Stimulated activated naive CD4-positive, alpha-beta T cell treated with Interleukin-2 at 50 U/mL for 16 hours (primary cell): Measurements from ENCODE around the gene SYT8.

Source experiments
- DNase-seq: peaks from one replicate; lab custom pipeline; 2025; lab: John Stamatoyannopoulos, UW

Gene SYT8

GRCh38 chr11:1860108-1860507 lies 25.3 kb downstream of the SYT8 start:
- no peak for DNase-seq

- no peak for DNase-seq
Measured at GRCh38 chr11:1861435-1862411, 26.9 kb downstream of the SYT8 start.

DNA sequence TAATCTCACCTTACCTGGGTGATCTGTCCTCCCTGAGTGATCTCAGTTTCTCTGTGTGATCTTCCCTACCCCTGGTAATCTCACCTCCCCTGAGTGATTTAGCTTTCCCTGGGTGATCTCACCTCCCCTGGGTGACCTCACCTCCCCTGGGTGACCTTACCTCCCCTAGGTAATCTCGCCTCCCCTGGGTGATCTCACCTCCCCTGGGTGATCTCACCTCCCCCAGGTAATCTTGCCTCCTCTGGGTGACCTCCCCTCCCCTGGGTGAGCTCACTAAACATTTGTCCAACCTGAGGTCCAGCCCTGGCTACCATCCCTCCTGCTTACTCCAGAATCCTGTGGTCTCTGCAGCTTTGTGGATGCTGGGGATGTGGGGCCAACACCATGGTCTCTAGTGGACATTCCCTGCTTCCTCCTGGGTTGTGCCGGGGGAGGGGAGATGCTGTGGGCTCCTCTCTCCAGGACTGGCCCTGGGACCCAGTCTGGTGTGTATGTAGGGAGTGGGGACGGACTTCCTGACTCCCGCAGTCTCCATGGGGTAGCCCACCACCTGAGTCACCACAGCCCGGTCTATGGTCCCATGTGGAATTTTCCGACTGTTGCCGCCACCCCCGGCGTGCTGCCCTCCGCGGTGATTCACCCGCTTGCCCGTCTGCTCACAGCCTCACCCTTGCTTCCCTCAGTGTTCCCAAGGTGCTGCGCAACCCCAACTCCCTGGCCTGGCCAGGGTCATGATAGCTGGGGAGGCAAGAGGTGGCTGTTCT lies 28.0 kb downstream of the SYT8 start:
- no peak for DNase-seq

GRCh38 chr11:1863352-1864216 lies 28.8 kb downstream of the SYT8 start:
- no peak for DNase-seq

DNA sequence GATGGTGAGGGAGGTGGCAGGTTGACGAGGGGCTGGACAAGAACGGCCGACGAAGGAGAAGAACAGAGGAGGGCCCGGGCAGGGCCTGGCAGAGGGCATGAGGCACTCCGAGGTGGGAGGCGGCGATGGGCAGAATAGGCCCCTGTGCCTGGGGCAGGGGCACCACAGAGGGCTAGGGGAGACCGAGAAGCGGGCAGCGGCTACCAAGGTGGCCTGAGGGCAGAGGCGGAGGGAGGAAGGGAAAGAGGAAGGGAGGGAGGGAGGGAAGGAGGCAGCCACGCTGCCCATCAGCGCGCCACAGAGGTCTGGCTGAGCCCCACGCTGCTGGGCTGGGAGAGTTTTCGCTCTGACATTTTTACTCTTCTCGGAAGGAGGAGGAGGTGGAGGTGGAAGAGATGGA lies 29.4 kb downstream of the SYT8 start:
- no peak for DNase-seq

- DNase-seq, result no peak
Measured at GRCh38 chr11:1864831-1865665, 30.3 kb downstream of the SYT8 start.

GRCh38 chr11:1866226-1866625 lies 31.4 kb downstream of the SYT8 start:
- DNase-seq, result no peak

- DNase-seq, result no peak
Measured at GRCh38 chr11:1866776-1867175, 32.0 kb downstream of the SYT8 start.

DNA sequence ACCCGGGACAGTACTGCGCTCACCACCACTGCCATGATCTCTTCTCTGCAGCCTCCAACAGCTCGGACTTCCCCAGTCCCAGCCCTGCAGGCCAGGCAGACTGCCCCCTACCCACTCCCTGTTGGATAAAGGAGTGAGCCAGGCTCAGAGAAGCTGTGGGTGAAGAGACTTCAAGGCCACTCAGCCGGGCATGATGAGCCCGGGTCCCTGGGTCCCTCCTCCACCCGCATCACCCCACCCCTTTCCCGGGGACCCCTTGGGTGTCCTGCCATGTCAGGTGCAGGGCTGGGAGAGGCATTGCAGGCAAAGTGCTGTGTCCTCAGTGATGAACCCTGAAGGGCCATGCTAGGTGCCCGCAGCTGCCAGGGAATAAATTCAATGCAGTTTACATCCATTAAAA lies 32.6 kb downstream of the SYT8 start:
- no peak for DNase-seq

DNA sequence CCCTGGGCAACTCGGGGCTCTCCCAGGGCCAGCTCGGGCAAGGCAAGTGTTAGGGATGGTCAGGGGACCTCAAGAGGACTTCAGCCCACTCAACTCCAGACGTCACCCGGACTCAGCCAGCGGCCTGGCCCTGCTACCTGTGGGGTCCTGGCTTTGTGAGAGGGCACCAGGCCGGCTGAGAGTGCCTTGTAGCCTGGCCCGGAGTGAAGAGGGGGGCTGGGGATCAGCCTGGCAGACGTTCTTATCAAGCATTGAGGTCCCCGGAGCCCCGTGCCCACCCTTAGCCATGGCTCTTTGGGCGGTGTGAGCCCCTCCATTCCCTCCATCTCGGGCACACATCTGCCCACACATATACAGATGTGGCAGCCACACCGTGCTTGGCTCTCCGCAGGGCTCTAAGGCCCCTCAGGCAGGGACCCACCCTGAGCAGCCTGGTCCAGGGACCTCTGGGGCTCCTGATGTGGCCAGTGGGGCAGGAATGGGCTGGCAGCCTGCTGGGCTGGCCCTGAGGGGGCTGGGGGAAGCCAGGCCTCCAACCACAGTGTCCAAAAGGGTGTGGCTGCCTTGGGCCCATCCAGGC lies 33.4 kb downstream of the SYT8 start:
- DNase-seq, result no peak

DNA sequence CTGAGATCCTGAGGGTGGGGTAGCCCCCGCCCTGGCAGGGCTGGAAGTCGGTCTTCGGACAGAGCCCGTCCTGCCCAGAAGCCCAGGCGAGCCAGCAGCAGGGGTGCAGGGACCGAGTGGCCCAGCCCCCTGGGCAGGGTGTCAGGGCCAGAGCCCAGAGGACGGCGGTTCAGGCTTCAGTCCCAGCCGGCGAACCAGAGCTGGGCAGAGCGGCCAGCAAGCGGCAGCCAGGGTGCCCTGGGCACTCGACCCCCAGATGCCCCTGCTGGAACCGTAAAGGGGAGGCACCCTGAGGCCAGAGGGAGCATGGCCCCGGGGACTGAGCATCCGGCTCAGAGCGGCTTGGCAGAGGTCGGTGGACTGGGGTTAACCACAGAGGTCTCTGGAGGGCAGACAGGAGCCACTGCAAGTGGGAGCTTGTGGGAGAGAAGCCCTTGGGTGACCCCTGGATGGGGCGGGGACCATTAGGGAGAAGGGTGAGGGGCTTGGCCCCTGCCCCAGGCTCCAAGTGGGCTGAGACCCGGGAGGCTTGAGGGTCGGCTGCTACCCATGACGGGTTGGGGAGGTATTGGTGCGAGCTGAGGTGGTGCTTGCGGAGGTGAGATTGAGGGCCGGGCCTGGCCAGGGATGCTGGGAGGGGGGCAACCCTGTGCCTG lies 34.0 kb downstream of the SYT8 start:
- no peak for DNase-seq

- no peak for DNase-seq
Measured at GRCh38 chr11:1869427-1870325, 34.9 kb downstream of the SYT8 start.

GRCh38 chr11:1870326-1870696 lies 35.5 kb downstream of the SYT8 start:
- no peak for DNase-seq

- peak; percentile 36 for DNase-seq
Measured at GRCh38 chr11:1870721-1871466, 36.1 kb downstream of the SYT8 start.

- DNase-seq, result no peak
Measured at GRCh38 chr11:1871531-1871930, 36.7 kb downstream of the SYT8 start.

GRCh38 chr11:1872267-1872985 lies 37.6 kb downstream of the SYT8 start:
- no peak for DNase-seq

DNA sequence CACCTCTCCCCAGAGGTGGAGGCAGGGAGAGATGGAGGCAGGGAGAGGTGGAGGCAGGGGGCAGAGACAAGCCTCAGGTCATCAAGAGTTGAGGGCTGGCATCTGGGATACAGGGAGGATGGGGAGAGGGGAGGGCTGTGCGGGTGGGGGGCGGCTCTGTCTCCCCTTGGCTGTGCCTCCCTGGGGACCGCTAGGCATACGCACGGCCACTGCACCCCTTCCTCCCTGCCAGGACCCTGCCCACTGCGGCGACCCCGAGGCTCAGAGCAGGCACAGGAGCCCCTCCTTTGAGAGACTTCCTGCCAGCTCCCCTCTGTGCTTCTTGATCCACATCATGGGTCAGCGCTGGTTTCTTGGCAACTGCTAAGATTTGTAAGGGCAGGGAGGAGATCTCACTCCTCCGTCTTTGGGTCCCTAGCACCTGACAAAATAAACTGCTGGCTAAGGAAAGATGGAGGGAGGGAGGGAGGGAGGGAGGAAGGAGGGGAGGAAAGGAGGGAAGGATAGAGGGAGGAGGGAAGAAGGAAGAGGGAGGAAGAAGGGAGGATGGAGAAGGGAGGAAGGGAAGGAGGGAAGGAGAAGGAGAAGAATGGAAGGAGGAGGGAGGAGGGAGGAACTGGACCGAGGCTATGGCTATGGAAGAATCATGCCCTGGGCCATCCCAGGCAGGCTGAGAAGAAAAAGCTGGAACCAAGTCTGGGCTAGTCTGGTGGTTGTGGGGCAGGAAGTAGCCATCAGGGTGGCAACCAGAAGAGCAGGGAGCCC lies 38.4 kb downstream of the SYT8 start:
- no peak for DNase-seq
